ENCODE measurements around the gene MAPK8IP3.

DNA sequence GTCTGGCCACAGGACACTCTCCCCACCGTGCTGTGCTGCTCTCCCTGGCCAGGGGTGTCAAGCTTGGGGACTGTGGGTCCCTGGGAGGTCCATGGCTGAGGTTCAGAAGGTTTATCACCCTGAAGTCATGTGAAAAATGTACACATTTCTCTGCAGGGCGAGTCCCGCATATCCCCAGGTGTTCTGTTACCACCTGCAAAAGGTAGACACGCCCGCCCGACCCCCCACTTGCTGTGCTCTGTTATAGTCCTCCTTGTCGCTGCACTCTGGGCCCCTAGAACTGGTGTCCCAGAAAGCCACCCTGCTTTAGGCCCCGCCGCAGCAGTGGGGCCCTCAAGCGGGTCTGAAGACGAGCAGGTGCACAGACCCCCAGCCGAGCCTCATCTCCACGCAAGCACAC is 16.1 kb upstream of the MAPK8IP3 start:
- TF ChIP-seq, protein P1, sequence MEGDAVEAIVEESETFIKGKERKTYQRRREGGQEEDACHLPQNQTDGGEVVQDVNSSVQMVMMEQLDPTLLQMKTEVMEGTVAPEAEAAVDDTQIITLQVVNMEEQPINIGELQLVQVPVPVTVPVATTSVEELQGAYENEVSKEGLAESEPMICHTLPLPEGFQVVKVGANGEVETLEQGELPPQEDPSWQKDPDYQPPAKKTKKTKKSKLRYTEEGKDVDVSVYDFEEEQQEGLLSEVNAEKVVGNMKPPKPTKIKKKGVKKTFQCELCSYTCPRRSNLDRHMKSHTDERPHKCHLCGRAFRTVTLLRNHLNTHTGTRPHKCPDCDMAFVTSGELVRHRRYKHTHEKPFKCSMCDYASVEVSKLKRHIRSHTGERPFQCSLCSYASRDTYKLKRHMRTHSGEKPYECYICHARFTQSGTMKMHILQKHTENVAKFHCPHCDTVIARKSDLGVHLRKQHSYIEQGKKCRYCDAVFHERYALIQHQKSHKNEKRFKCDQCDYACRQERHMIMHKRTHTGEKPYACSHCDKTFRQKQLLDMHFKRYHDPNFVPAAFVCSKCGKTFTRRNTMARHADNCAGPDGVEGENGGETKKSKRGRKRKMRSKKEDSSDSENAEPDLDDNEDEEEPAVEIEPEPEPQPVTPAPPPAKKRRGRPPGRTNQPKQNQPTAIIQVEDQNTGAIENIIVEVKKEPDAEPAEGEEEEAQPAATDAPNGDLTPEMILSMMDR (optimal IDR thresholded peaks at IDR 0.05 in 1 of 3, IDR thresholded peaks at IDR 0.05 in 1 of 3, conservative IDR thresholded peaks at IDR 0.05 in 1 of 3; ENCODE audit: extremely low read depth in 1 of 3, insufficient read depth in 2 of 3, low read length in 3 of 3): no peak
- TF ChIP-seq EZH2 (IDR thresholded peaks at IDR 0.05; ENCODE audit: low read length): no peak

All from keratinocyte (primary cell).